Suprapubic skin (tissue), 4 donors: Measurements from ENCODE around the gene MKKS. TPM values are rescaled to one million over a fixed set of nuclear protein-coding genes. Genes with fewer than 3 reads are reported as not detected.

Source experiments
- DNase-seq, 2 donors: peaks; one replicate each; pipeline ENCODE4 v3.0.0-alpha.2; 2019; ENCODE audit warnings: low spot score in 2 of 2
- H3K27ac ChIP-seq: fragments of 200-600 bp; sonication (generic); one replicate; pipeline ENCODE4 v1.5.1; 2019
- H3K27me3 ChIP-seq: fragments of 200-600 bp; sonication (generic); one replicate; pipeline ENCODE4 v1.5.1; 2019
- H3K36me3 ChIP-seq: fragments of 200-600 bp; sonication (generic); one replicate; pipeline ENCODE4 v1.5.1; 2019
- H3K4me1 ChIP-seq: fragments of 200-600 bp; sonication (generic); one replicate; pipeline ENCODE4 v1.5.1; 2019
- H3K4me3 ChIP-seq: fragments of 200-600 bp; sonication (generic); one replicate; pipeline ENCODE4 v1.5.1; 2019; ENCODE audit warnings: mild to moderate bottlenecking
- H3K9me3 ChIP-seq: fragments of 200-600 bp; sonication (generic); one replicate; pipeline ENCODE4 v1.5.1; 2019
- CTCF ChIP-seq, 2 donors: fragments of 200-600 bp in 1 of 2; fragments of 450-650 bp in 1 of 2; sonication (generic) in 1 of 2; IDR thresholded peaks; one replicate each; pipeline ENCODE4 v1.5.1; 2016 to 2019; ENCODE audit warnings: antibody characterized with exemption in 2 of 2, mild to moderate bottlenecking in 1 of 2, moderate library complexity in 1 of 2
- EP300 ChIP-seq: sonication (generic); formaldehyde crosslinking; IDR thresholded peaks from one replicate; pipeline ENCODE4 v1.6.1; 2017; ENCODE audit warnings: antibody characterized with exemption
- POLR2A ChIP-seq, 2 donors: fragments of 450-650 bp; IDR thresholded peaks; one replicate each; pipeline ENCODE4 v1.6.1; 2017; ENCODE audit warnings: antibody characterized with exemption in 2 of 2, mild to moderate bottlenecking in 2 of 2, moderate library complexity in 2 of 2
- POLR2AphosphoS5 ChIP-seq, 3 donors: sonication (generic); formaldehyde crosslinking; IDR thresholded peaks; one replicate each; pipeline ENCODE4 v1.6.1; 2017; ENCODE audit warnings: antibody characterized with exemption in 3 of 3
- WGBS: methylation state at CpG from one replicate; pipeline ENCODE4 v1.1.5; 2018; 5-methylcytosine and 5-hydroxymethylcytosine counted together
- total RNA-seq, 4 donors: library from RNA; depleted of rRNA; stranded (reverse); fragments of >200 nt; gene quantifications; one replicate each; pipeline ENCODE4 v1.1.0, GENCODE V29; 2016

Gene MKKS
- total RNA-seq, 4 donors from 2014 or later, result 8.7 to 11.2 (median 9.6) TPM

GRCh38 chr20:10434467-10434831 is 427 bp upstream of the MKKS start:
- DNase-seq, result peak; percentile 94 to 95
- TF ChIP-seq CTCF (IDR thresholded peaks at IDR 0.05) (no peak), EP300 (no peak), POLR2AphosphoS5 (IDR thresholded peaks at IDR 0.05) (peak; percentile 90 to 96 (median 95)), POLR2A (IDR thresholded peaks at IDR 0.05) (peak; percentile 82 to 96)
- H3K27ac ChIP-seq, result peak overlapping the region; percentile 90
- peak overlapping the region; percentile 83 for H3K4me3 ChIP-seq
- 0% methylated on average over 17 of the region's 17 CpGs for WGBS
- H3K36me3 ChIP-seq, result peaks cover 5% of the 10 kb centered on the region
- H3K4me1 ChIP-seq, result peaks cover 36% of the 10 kb centered on the region
- H3K27me3 ChIP-seq, result no peaks in the 10 kb centered on the region
- no peaks in the 10 kb centered on the region for H3K9me3 ChIP-seq

- no peaks in the 10 kb centered on the region for H3K27me3 ChIP-seq
Observed at GRCh38 chr20:10433014-10433622, 904 bp downstream of the MKKS start.

GRCh38 chr20:10432079-10432478 is 1.9 kb downstream of the MKKS start:
- Histone ChIP-seq H3K27ac (no peak overlapping the region), H3K27me3 (no peaks in the 10 kb centered on the region), H3K4me1 (peaks cover 36% of the 10 kb centered on the region), H3K9me3 (no peaks in the 10 kb centered on the region), H3K36me3 (no peaks in the 10 kb centered on the region), H3K4me3 (no peak overlapping the region)
- 82% methylated on average over 1 of the region's 1 CpG for WGBS
- no peak for DNase-seq
- TF ChIP-seq POLR2A (IDR thresholded peaks at IDR 0.05), result no peak
- no peak for TF ChIP-seq CTCF (IDR thresholded peaks at IDR 0.05)
- TF ChIP-seq EP300, result no peak
- no peak for TF ChIP-seq POLR2AphosphoS5 (IDR thresholded peaks at IDR 0.05)

More at GRCh38 chr20:10433014-10433622, 904 bp downstream of the MKKS start:
- Histone ChIP-seq H3K4me1 (peaks cover 36% of the 10 kb centered on the region), H3K27ac (peak overlapping the region; percentile 90), H3K36me3 (no peaks in the 10 kb centered on the region), H3K9me3 (no peaks in the 10 kb centered on the region), H3K4me3 (peak overlapping the region; percentile 83)
- no peak for TF ChIP-seq EP300
- no peak for TF ChIP-seq POLR2A (IDR thresholded peaks at IDR 0.05)
- no peak for TF ChIP-seq POLR2AphosphoS5 (IDR thresholded peaks at IDR 0.05)
- TF ChIP-seq CTCF (IDR thresholded peaks at IDR 0.05), result no peak
- DNase-seq, result peak in 1 of 2 donors; percentile 64
- 50% methylated on average over 30 of the region's 30 CpGs for WGBS

- no peak for DNase-seq
- Histone ChIP-seq H3K27ac (no peak overlapping the region), H3K9me3 (no peaks in the 10 kb centered on the region), H3K4me1 (peaks cover 36% of the 10 kb centered on the region), H3K4me3 (no peak overlapping the region), H3K36me3 (no peaks in the 10 kb centered on the region), H3K27me3 (no peaks in the 10 kb centered on the region)
- 83% methylated on average over 5 of the region's 5 CpGs for WGBS
- TF ChIP-seq CTCF (IDR thresholded peaks at IDR 0.05), result no peak
- no peak for TF ChIP-seq POLR2A (IDR thresholded peaks at IDR 0.05)
- no peak for TF ChIP-seq POLR2AphosphoS5 (IDR thresholded peaks at IDR 0.05)
- TF ChIP-seq EP300, result no peak
Observed at GRCh38 chr20:10430704-10431103, 3.3 kb downstream of the MKKS start.

- TF ChIP-seq POLR2AphosphoS5 (IDR thresholded peaks at IDR 0.05) (no peak), EP300 (no peak), CTCF (IDR thresholded peaks at IDR 0.05) (no peak), POLR2A (IDR thresholded peaks at IDR 0.05) (no peak)
- no peak overlapping the region for H3K27ac ChIP-seq
- H3K4me1 ChIP-seq, result peaks cover 31% of the 10 kb centered on the region
- no peaks in the 10 kb centered on the region for H3K36me3 ChIP-seq
- H3K27me3 ChIP-seq, result no peaks in the 10 kb centered on the region
- no peaks in the 10 kb centered on the region for H3K9me3 ChIP-seq
- no peak overlapping the region for H3K4me3 ChIP-seq
- DNase-seq, result no peak
Observed at GRCh38 chr20:10430000-10430466, 4.0 kb downstream of the MKKS start.
